Measurements from ENCODE around the gene NDUFAB1. TPM values are rescaled to one million over a fixed set of nuclear protein-coding genes. Genes with fewer than 3 reads are reported as not detected.
A peak's percentile ranks its signal among the peaks of the same experiment; 100 is the strongest.

The NDUFAB1 gene
- total RNA-seq, 1 experiment from 2014 or later: 189 TPM

GRCh38 chr16:23642246-23642774, 46.2 kb upstream of the NDUFAB1 start (continued):
- TF ChIP-seq, protein P1, sequence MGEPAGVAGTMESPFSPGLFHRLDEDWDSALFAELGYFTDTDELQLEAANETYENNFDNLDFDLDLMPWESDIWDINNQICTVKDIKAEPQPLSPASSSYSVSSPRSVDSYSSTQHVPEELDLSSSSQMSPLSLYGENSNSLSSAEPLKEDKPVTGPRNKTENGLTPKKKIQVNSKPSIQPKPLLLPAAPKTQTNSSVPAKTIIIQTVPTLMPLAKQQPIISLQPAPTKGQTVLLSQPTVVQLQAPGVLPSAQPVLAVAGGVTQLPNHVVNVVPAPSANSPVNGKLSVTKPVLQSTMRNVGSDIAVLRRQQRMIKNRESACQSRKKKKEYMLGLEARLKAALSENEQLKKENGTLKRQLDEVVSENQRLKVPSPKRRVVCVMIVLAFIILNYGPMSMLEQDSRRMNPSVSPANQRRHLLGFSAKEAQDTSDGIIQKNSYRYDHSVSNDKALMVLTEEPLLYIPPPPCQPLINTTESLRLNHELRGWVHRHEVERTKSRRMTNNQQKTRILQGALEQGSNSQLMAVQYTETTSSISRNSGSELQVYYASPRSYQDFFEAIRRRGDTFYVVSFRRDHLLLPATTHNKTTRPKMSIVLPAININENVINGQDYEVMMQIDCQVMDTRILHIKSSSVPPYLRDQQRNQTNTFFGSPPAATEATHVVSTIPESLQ (CRISPR knock-in tag; IDR thresholded peaks at IDR 0.05): no peak
- TF ChIP-seq CDX4 (CRISPR knock-in tag; IDR thresholded peaks at IDR 0.05; ENCODE audit: borderline replicate concordance) (no peak), ZNF232 (CRISPR knock-in tag; IDR thresholded peaks at IDR 0.05) (no peak), ZNF281 (CRISPR knock-in tag; IDR thresholded peaks at IDR 0.05) (no peak), NR3C1 (CRISPR knock-in tag; conservative IDR thresholded peaks at IDR 0.05; ENCODE audit: low read depth) (no peak), TP53 (CRISPR knock-in tag; IDR thresholded peaks at IDR 0.05) (no peak)
- TF ChIP-seq, protein P2, sequence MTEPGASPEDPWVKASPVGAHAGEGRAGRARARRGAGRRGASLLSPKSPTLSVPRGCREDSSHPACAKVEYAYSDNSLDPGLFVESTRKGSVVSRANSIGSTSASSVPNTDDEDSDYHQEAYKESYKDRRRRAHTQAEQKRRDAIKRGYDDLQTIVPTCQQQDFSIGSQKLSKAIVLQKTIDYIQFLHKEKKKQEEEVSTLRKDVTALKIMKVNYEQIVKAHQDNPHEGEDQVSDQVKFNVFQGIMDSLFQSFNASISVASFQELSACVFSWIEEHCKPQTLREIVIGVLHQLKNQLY (CRISPR knock-in tag; IDR thresholded peaks at IDR 0.05): no peak

DNA sequence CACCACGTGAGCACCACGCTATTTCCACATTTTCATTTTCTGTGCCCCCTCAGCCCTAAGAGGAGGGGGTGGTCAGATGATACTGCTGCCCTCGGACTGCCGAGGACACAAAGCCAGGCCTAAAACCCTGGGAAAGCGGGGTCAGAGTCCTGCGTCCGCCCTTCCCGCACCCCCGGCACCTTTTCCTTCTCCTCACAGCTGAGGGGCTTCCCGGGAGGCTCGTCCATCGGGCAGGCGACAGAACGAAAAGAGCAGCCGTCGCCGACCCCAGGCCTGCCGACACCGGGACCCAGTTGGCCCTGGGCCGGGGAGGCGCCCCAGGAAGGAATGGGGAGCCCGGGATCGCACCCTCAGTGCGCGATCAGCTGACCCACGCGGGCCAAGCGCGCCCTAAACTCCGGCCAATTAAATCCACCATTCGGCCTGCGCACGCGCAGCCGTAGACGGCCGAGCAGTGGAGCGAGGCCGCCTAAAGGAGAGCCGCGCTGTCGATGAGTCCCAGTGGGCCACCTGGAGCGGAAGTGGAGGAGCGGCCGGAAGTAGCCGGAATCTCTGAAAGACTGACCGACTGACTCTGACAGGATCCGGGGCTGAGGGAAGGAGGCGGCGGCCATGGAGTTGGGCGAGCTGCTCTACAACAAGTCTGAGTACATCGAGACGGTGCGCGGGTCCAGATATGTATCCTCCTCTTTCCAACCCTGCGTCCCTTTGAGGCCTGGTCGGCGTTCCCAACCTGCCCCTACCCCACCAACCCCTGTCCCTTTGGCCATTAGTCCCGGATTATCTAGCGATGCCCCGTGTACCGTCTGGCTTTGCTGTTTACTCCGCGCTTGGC, 45.0 kb upstream of the NDUFAB1 start, which contains the start of the genes DCTN5 and PALB2:
Gene DCTN5 (plus strand): TSS at position 536 of the 835 bp plus-strand sequence. CDS start 77 bp downstream, at position 613.
Gene PALB2 (minus strand): TSS at position 380 of the 835 bp plus-strand sequence. CDS start 153 bp downstream, at position 227.
- DNase-seq (ENCODE audit: low spot score): peak; percentile 91
- H3K36me3 Mint-ChIP-seq: peaks cover 27% of the 10 kb centered on the region
- peak within 1 kb of the TSS; percentile 98 for H3K4me3 Mint-ChIP-seq
- peak; percentile 93 for ATAC-seq
- H3K4me1 Mint-ChIP-seq: peaks cover 13% of the 10 kb centered on the region
- H3K27me3 Mint-ChIP-seq (ENCODE audit: low read depth): no peaks in the 10 kb centered on the region; the same call in 1 of the 2 replicates
- POLR2A ChIA-PET: interaction anchor here (0.8 to 1.9 kb wide), 2 partner anchors 37 to 84 kb away, joined by 4 to 10 read pairs; partner anchors contain the start of genes EARS2, PLK1 and UBFD1
- H3K27ac Mint-ChIP-seq: peak within 1 kb of the TSS; percentile 97
- CTCF ChIA-PET: interaction anchor here (1.1 to 1.9 kb wide), 4 partner anchors 37 to 206 kb away, joined by 3 to 10 read pairs (median 4); partner anchors contain the start of genes NDUFAB1, PLK1 and UBFD1
- no peaks in the 10 kb centered on the region for H3K9me3 Mint-ChIP-seq
- TF ChIP-seq, protein P3, sequence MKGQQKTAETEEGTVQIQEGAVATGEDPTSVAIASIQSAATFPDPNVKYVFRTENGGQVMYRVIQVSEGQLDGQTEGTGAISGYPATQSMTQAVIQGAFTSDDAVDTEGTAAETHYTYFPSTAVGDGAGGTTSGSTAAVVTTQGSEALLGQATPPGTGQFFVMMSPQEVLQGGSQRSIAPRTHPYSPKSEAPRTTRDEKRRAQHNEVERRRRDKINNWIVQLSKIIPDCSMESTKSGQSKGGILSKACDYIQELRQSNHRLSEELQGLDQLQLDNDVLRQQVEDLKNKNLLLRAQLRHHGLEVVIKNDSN (CRISPR knock-in tag; IDR thresholded peaks at IDR 0.05): peak; percentile 95
- TF ChIP-seq KAT7 (CRISPR knock-in tag; IDR thresholded peaks at IDR 0.05; ENCODE audit: borderline replicate concordance) (0 out of 2 replicates have a peak, but pooled peaks have one; percentile 68), CREB1 (CRISPR knock-in tag; IDR thresholded peaks at IDR 0.05) (peak; percentile 42; the same call in 1 of the 2 replicates), FOXP4 (CRISPR knock-in tag; IDR thresholded peaks at IDR 0.05) (no peak), TEAD1 (CRISPR knock-in tag; IDR thresholded peaks at IDR 0.05) (peak; percentile 84), ZBTB21 (CRISPR knock-in tag; IDR thresholded peaks at IDR 0.05; ENCODE audit: borderline replicate concordance) (no peak), PRRX2 (CRISPR knock-in tag; IDR thresholded peaks at IDR 0.05) (no peak), JUN (CRISPR knock-in tag; IDR thresholded peaks at IDR 0.05) (peak; percentile 80), USF2 (CRISPR knock-in tag; IDR thresholded peaks at IDR 0.05) (peak; percentile 94), ZNF423 (CRISPR knock-in tag; IDR thresholded peaks at IDR 0.05) (no peak), SP1 (CRISPR knock-in tag; conservative IDR thresholded peaks at IDR 0.05) (peak; percentile 61)
- TF ChIP-seq, protein P4, sequence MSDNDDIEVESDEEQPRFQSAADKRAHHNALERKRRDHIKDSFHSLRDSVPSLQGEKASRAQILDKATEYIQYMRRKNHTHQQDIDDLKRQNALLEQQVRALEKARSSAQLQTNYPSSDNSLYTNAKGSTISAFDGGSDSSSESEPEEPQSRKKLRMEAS (CRISPR knock-in tag; IDR thresholded peaks at IDR 0.05): peak; percentile 86
- TF ChIP-seq, protein P5, sequence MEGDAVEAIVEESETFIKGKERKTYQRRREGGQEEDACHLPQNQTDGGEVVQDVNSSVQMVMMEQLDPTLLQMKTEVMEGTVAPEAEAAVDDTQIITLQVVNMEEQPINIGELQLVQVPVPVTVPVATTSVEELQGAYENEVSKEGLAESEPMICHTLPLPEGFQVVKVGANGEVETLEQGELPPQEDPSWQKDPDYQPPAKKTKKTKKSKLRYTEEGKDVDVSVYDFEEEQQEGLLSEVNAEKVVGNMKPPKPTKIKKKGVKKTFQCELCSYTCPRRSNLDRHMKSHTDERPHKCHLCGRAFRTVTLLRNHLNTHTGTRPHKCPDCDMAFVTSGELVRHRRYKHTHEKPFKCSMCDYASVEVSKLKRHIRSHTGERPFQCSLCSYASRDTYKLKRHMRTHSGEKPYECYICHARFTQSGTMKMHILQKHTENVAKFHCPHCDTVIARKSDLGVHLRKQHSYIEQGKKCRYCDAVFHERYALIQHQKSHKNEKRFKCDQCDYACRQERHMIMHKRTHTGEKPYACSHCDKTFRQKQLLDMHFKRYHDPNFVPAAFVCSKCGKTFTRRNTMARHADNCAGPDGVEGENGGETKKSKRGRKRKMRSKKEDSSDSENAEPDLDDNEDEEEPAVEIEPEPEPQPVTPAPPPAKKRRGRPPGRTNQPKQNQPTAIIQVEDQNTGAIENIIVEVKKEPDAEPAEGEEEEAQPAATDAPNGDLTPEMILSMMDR (IDR thresholded peaks at IDR 0.05): no peak
- TF ChIP-seq, protein P6, sequence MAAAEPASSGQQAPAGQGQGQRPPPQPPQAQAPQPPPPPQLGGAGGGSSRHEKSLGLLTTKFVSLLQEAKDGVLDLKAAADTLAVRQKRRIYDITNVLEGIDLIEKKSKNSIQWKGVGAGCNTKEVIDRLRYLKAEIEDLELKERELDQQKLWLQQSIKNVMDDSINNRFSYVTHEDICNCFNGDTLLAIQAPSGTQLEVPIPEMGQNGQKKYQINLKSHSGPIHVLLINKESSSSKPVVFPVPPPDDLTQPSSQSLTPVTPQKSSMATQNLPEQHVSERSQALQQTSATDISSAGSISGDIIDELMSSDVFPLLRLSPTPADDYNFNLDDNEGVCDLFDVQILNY (CRISPR knock-in tag; IDR thresholded peaks at IDR 0.05): no peak; the same call in none of the 2 replicates

All from WTC11 (cell line).